CD1c-positive myeloid dendritic cell (primary cell): ENCODE measurements around the gene ERBB4.
"Not testable (repeated sequence)": the region's sequence is repeated elsewhere in the genome, so short reads cannot be mapped to it uniquely, and the experiment has no call there.

Experiments
- DNase-seq: peaks from one replicate; pipeline ENCODE4 v3.0.0-alpha.2; 2016; ENCODE audit errors: extremely low spot score

Gene ERBB4

DNA sequence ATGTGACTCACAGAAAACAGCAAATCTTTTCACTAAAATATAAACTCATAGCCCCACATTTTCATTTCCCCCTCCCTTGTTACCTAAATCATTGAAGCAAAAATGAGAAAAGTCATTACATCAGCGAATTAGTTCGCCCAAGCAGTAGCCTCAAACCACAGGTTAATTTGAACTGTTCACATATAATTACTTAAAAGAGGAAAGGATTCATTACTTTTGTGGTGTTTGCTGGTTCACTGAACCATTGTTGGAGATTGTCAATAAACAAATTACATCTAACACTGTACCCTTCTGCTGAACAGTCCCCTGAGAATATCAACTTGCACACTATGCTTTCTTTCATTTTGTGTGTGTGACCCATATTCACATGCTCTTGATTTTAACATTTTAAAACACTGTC is 238.7 kb downstream of the ERBB4 start:
- no peak for DNase-seq

DNA sequence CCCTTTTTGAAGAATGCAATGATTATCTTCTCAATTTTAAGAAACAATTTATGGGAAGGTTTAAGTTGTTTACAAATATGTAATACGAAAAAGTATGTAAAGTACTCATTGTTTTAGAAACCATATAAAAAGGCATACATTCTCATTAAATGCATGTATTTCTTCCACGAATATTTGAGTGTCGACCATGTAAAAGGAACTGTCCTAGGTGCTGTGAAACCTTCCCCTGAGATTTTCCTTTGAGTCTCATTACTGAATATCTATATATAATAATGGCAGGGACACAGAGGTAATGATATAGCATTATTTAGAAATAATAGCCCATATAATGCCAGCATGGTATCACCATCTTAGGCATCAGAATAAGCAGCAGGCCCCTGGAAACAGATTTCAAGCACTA is 239.3 kb downstream of the ERBB4 start:
- DNase-seq: no peak

DNA sequence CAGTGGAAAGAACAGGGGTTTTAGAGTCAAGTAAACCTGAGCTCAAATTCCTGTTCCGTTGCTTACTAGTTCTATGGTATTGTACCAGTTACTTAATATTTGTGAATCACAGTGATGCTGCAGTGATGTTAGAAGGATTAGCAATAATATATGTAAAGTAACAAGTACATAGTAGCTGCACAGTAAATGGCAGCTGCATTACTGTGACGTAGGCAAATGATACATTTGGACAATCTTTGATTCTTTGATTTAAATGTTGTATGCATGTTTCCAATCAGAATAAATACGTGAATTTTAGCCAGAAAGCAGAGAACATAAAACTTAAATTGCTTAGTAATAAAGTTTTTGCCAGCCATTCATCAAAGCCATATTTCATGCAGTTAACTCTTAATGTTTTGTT is 243.0 kb downstream of the ERBB4 start:
- no peak for DNase-seq

DNA sequence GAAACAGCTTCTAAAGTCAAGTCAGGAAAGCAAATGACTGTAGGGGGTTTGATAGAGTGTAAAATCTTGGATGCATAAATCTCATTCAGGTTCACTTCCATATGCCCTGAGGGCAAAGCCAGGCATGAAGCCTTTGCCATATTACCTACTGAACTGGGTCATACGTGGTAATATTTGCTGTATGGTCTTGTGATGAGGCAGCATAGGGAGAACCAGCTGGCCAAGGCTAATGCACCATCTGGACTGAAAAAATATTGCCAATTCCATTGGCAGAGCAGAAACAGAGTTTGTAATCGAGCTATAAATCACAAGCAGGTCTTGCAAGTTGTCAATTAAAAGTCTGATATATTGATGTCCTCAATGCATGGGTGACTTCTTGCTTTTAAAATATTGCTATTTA is 243.8 kb downstream of the ERBB4 start:
- no peak for DNase-seq

DNA sequence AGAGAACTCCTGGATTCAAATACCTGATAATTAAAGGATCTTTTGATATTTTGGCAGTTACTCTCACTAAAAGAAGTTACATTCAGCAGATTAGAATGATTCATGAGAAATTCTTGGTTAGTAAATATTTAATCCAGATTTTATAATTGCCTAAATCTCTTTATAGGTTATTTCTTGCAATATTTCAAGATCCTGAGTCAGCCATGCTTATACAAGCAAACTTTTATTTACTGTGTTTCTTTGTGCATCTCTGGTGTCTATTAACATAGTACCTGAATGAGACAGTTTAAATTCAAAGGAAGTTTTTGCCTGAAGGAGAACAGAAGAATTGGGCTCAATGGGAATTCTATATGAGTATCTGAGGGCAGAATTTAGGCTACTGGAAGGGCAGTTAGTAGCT is 249.3 kb downstream of the ERBB4 start:
- no peak for DNase-seq

DNA sequence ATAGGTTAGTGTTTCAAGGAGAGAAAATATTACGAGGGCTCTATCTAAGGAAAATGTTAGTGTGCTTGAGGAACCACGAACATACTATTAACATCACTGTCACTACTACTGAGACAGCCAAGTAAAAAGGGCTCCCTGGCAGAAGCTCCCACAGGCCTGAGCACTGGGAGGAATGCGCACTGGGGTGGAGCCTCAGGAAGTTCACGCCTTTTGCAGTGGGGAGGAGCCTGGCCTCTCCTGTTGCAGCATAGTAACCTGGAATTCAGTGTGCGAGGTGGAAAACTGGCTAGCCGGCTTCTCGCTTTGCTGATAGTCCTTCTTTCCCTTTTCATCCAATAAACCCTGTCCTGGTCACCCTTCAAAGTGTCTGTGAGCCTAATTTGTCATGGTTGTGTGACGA is 250.3 kb downstream of the ERBB4 start:
- no peak for DNase-seq

DNA sequence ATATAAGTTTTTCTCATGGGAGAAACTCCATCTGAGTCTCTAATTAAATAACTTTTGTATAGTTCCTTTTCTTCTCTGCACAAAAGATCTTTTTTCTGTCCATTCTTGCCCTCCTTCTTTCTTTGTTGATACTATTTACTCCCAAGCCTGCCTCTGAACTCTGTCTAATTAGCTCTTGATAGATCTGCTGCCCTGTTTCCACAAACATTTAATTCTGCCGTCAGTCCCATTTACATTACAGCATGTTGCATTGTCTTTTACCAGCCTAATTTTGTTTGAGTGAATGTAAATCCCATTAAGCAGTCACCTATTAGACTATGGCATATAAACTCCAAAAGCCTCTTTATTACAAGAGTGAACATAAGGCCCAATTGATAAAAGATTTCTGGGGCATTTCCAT is 254.4 kb downstream of the ERBB4 start:
- DNase-seq: no peak

DNA sequence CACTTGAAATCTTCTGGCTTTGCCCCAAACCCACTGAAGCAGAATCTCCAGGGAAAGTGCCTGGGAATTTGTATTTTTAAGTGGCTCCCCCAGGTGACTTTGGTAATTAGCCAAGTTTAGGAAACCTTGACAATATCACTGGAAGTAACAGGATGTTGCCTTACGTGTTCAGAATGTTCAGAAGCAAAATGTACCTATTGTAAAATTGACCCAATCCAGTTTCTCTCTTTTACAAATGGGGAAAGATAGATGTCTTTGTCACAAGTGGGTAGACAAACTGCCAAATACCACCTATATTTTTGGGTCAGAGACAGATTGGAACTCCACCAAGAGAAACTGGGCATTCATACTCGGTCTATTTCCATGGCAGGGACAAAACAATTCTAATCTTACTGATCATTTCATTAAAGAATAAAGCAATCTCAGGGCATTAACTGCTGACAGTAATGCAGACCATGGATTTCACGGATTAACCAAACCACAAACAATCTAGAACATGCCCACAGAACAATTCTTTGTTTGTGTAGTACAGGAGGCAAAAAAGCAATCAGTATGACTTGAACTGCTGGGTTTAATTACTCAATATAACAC is 255.8 kb downstream of the ERBB4 start:
- DNase-seq: no peak

DNA sequence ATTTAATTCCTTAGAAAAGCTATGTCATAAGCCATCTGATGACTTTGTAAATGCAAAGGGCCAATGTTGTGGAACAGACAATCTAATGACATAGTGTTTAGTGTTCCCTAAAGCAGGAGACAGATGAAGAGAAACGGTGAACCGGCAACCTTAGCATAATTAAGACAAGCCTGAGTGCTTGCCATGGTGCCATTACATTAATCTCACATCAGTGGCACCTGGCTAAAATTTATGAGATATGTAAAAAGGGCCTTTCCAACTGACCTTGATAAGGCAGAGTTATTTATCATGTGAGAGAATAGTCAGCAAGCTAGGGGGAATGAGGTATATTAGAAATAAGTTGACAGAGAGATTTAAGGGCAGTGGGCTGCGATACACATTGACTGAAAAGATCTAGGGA is 261.8 kb downstream of the ERBB4 start:
- DNase-seq: no peak

DNA sequence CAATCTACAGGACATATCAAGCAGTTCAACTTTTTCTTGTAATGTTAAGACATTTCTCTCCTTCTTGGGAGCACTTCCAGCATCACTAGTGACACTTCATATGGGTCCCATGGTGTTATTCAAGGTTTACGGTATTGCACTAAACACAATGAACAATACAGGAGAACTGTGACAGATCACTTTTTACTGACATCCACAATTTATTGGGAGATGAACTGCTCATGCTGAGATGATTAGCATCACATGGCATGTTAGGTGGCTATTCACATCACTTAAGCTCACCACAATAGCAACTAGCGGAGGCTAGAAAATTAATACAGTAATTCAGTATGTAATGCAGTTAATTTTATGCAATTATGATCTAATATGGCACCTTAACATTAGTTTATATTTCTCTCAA is 264.4 kb downstream of the ERBB4 start:
- no peak for DNase-seq

DNA sequence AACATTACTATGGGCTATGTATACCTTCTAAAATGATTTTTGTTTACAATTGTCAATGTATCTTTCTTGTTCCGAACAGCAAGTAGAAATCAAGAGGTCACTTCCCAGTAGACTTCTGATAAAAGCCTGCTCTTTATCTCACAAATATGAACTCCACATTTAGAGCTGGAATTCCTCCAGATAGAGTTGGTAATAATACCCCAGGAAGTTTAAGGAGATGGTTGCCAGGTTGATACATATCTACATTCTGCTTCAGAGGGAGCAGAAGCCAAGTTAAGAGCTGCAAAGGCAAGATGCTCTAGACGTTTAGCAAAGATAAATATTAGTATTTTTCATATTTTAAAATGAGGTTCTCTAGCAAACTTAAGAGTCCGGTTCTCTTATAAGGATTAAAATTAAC is 267.0 kb downstream of the ERBB4 start:
- no peak for DNase-seq

DNA sequence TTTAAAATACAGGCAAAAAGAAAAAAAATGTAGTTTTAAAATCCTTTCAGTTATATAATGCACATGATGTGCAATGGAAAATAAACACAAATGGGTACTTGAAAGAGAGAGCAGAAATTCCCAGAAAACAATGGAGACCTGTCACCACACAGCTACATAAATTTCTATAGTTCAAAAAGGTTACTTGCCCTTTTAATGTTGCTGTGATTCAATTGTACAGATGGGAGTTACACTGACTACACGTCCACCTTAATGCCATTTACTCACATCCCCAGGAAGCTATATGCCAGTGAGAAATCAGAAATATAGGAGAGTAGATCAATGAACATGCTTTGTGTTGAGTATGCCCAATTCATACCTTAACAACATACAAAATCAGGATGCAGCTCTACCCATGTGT is 269.6 kb downstream of the ERBB4 start:
- DNase-seq: no peak

DNA sequence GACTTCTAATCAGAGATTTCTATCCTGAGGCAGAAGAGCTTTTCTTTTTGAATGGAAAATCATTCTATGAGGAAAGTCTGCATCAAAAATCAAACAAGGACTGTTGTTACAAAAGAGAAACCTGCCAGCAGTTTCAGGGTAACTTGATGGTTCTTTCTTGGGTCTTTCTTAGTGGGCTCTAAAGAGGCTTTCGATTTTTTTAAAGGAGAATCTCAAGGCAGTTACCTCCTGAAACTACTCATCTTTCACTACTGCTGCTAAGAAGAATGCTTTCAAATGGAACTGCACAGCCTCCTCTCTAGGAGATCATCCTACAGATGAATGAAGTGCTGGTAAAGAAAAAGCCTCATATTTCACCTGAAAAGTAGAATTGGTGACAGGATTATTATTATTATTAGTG is 272.3 kb downstream of the ERBB4 start:
- no peak for DNase-seq

DNA sequence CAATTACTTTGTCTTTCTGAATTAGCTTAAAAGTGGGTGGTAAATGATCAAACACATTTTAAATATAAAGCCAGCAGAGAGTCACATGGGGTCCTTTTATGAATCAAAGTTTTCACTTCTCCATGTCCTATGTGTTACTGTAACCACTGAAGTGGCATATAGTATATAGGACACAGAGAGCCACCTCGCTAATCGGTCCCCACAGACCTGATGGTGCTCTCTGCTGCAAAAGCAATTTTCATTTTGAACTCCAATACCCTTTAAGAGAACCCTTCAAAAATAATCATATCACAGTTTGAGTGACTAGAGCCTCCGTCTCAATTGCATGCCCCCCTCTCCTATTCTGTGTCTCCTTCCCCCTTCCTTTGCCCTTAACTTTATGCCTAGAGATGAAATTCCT is 272.8 kb downstream of the ERBB4 start:
- no peak for DNase-seq

DNA sequence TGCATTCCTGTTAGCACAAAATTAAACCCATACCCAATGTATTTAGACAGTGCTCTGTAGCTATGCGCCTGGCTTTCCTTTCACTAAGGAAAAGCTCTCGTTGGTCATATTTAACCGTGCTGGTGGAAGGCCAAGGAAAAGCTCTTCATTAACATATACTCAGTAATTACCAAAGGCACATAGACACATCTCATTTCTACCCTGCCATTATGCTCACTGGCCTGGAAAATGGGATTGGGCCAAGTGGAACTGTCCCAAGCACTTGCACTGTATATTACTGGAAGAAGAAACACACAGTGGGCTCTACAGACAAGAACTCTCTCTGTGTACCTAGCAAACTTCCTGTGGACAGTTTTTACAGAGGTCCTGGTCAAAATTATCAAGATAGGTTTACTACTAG is 274.4 kb downstream of the ERBB4 start:
- DNase-seq: no peak

DNA sequence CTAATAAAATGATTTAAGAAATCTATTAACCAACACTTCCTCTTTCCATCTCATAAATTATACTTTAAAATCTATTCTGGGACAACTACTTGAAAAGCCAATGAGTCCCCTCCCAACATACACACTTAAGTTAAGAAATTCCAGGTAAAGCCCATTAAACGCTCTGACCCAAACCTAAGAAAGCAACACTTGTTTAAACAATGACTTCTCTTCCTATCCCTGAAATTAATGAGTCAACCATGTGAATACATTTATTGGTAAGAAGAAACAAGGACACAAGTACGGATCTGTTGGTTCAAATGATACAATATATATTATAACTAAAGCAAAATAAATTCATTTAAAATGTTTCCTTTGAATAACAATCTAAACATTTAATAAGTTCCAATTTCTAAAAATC is 279.4 kb downstream of the ERBB4 start:
- no peak for DNase-seq

DNA sequence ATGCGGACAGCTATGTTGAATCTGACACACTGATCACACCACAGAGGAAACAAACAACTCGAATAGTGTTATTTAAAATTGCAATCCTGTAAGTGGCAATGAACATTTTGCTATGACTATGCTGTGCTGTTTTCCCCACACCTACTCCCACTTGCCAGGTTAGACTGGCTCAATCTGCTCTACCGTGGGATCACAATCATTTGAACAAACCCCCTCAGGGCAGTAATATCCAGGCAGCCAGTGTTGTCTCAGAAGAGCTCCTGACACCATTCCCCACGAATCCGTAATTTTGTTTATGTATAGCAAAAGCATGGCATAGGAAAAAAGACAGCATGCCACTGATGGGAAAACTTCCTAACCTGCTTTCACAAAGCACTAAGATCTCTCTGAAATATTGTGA is 284.3 kb downstream of the ERBB4 start:
- no peak for DNase-seq

DNA sequence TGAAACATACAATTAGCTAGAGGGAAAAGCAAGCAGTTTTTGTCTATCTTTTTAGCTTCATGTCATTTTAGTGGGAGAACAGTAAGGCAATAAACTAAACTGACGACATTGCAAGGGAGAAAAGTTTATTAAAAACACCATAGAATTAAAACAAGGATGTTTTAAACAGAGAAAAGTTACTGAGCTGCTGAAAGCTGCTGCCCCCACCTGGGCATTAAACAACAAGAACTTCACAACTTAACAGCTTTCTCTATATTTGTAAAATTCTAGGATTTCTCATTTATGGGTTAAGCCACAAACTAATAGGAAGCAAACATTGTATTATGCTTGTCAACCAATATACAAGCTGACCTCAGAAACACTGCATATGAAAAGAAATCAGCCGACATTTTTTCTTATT is 289.2 kb downstream of the ERBB4 start:
- DNase-seq: no peak

DNA sequence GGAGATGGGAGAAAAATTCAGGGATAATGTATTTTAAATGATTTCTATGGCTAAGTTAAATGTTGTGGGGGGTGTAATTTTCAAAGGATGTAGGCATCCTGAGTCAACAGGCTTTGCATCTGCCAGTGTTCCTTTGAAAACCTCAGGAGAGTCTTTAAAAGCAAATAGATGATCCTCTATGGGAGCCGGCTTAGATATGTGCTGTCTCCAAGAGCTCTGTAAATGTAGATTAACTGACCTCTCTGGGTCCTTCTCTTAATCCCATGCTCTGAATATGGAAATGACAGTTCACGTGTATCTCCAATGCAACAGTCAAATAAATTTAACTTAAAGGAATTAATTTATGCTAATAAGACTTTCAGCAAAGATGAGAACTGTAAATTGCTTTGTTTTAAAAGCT is 292.7 kb downstream of the ERBB4 start:
- no peak for DNase-seq

DNA sequence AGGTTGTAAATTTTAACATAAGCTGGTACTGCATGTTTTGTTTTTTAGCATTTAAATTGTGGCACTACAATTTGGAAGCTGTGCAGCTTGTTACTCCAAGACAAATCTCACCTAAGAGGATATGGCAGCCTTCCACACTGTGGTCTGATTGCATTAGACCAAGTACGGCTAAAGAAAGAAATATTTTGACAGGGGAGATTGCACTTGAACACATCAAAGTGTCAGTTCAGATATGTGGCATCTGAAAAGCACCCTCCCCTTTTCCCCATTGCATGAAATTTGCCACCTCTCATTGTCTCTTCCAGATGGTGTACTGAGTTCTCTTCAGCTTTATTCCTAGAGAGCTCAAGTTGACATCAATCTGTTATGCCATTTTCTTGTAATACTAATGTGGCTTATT is 295.9 kb downstream of the ERBB4 start:
- no peak for DNase-seq

DNA sequence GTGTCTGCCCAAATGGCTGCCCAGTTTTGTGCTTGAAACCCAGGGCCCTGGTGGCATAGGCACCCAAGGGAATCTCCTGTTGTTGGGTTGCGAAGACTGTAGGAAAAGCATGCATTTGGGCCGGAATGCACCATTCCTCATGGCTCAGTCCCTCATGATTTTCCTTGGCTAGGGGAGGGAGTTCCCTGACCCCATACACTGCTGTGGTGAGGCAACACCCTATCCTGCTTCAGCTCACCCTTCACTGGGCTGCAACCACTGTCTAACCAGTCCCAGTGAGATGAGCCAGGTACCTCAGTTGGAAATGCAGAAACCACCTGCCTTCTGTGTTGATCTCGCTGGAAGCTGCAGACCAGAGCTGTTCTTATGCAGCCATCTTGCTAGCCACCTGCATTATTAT is 300.4 kb downstream of the ERBB4 start:
- not testable (repeated sequence) for DNase-seq

DNA sequence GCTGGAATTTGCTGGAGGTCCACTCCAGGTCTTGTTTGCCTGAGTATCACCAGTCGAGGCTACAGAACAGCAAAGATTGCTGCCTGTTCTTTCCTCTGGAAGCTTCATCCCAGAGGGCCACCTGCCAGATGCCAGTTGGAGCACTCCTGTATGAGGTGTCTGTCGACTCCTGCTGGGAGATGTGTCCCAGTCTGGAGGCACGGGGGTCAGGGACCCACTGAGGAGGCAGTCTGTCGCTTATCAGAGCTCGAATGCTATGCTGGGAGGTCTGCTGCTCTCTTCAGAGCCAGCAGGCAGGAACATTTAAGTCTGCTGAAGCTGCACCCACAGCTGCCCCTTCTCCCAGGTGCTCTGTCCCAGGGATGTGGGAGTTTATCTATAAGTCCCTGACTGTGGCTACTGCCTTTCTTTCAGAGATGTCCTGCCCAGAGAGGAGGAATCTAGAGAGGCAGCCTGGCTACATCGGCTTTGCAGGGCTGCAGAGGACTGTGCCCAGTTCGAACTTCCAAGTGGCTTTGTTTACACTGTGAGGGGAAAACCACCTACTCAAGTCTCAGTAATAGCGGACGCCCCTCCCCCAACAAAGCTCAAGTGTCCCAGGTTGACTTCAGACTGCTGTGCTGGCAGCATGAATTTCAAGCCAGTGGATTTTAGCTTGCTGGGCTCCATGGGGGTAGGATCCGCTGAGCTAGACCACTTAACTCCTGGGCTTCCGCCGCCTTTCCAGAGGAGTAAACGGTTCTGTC is 301.1 kb downstream of the ERBB4 start:
- no peak for DNase-seq

DNA sequence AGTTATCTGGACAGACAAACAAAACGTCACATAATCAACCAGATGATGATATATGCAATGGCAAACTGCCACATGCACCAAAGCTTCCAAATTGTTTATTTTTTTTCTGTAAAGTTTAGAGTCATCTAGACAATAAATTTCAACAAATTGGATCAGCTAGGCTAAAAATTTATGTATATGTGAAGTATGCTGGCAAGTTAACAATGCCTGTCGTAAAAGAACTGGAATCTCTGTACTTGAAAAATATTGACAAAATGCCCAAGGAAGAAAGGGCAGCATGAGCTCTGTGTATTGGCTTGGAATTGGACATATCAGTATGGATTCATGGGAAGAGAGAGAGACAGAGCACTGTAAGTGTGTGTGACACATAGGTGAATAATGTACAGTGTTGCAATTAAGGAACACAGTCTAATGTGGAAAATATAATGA is 309.8 kb downstream of the ERBB4 start:
- no peak for DNase-seq

DNA sequence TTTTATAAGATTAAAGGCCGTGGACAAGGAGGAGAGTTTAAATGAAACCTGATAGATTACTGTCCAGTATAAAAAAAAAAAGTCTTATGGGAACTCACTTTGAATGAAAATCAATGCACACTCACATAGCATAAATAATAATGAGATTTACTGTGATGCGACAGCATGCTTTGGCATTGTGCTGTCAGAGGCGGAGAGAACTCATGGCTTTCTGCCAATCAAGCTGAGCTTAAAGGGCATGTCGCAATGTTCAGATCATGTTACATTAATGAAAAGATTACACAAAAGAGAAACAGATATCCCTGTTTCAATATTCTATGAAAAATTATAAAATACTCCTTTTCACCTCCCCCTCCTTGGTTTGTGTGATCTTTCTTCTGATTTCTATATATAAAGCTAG is 310.8 kb downstream of the ERBB4 start:
- DNase-seq: no peak
